Loucy (cell line): ENCODE measurements around the gene AMY2B.

Source experiments
- EZH2phosphoT487 ChIP-seq: fragments of 200-600 bp; IDR thresholded peaks from 2 replicates; pipeline ENCODE4 v1.6.1; 2018; ENCODE audit warnings: antibody characterized with exemption, mild to moderate bottlenecking, moderate library complexity, borderline replicate concordance
- TF ChIP-seq, protein P1 (sequence below): fragments of 200-600 bp; sonication (generic); conservative IDR thresholded peaks from 2 replicates; pipeline ENCODE4 v1.5.1; 2014; ENCODE audit warnings: mild to moderate bottlenecking, antibody characterized with exemption, low read length

DNA sequence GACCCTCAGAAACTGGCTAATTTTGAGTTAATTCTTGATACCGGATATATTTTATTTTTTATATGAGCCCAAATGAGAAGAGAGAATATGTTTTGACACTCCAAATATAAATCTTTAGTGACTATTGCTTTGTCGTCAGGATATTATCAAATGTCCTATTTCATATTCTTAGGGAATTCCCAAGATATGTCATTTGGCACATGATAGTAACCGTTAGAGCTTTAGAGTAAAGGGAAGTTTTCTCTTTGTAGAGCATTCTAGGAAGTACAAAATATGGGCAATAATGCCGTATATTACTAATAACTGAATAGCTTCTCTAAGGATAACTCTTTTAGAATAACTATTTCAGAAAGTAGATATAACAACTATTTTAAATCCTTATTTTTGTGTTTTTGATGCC, 8.3 kb upstream of the AMY2B start:
- TF ChIP-seq, protein P1, sequence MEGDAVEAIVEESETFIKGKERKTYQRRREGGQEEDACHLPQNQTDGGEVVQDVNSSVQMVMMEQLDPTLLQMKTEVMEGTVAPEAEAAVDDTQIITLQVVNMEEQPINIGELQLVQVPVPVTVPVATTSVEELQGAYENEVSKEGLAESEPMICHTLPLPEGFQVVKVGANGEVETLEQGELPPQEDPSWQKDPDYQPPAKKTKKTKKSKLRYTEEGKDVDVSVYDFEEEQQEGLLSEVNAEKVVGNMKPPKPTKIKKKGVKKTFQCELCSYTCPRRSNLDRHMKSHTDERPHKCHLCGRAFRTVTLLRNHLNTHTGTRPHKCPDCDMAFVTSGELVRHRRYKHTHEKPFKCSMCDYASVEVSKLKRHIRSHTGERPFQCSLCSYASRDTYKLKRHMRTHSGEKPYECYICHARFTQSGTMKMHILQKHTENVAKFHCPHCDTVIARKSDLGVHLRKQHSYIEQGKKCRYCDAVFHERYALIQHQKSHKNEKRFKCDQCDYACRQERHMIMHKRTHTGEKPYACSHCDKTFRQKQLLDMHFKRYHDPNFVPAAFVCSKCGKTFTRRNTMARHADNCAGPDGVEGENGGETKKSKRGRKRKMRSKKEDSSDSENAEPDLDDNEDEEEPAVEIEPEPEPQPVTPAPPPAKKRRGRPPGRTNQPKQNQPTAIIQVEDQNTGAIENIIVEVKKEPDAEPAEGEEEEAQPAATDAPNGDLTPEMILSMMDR, result no peak
- TF ChIP-seq EZH2phosphoT487, result no peak
